Endothelial cell of umbilical vein (primary cell): ENCODE measurements around the gene FRY. TPM values are rescaled to one million over a fixed set of nuclear protein-coding genes. Genes with fewer than 3 reads are reported as not detected.

Experiments
- BruUV-seq: library from RNA; stranded (reverse); fragments of 400-500 nt; replicated peaks from 2 replicates; lab custom pipeline; 2021; lab: Mats Ljungman, UMichigan
- CTCF ChIA-PET: fragments of 300-600, 350-600 bp; sonication (Branson Sonifier 250); formaldehyde crosslinking; loops from one replicate; lab custom pipeline; 2021; ENCODE audit warnings: antibody characterized with exemption, inconsistent platforms; lab: Charles Lee
- POLR2A ChIA-PET: fragments of 300-600, 350-600 bp; sonication (Branson Sonifier 250); formaldehyde crosslinking; loops from one replicate; lab custom pipeline; 2021; ENCODE audit warnings: antibody characterized with exemption, inconsistent platforms; lab: Charles Lee
- DNase-seq: peaks from one replicate; pipeline ENCODE4 v3.0.0-alpha.2; 2011; ENCODE audit warnings: low read depth, low spot score
- FAIRE-seq: peaks from 2 replicates; lab custom pipeline; 2011; peaks lifted over from hg19 to GRCh38; lab: Jason Lieb, UNC
- H2AFZ ChIP-seq: 2 replicates; pipeline ENCODE4 v1.6.0; 2012; ENCODE audit warnings: low read depth, low read length, control low read depth, inconsistent platforms
- H3K27ac ChIP-seq: 2 replicates; pipeline ENCODE4 v1.5.1; 2011; ENCODE audit warnings: low read depth, mild to moderate bottlenecking, control low read depth, low read length, moderate library complexity; ENCODE audit not compliant: insufficient read depth
- H3K27me3 ChIP-seq, 2 experiments: 2 replicates each; pipeline versions ENCODE4 v1.6.0 to v1.6.1; 2011; ENCODE audit warnings: low read length in 2 of 2, mixed read lengths in 1 of 2; ENCODE audit not compliant: control insufficient read depth in 2 of 2, insufficient read depth in 2 of 2
- H3K36me3 ChIP-seq, 2 experiments: 2 replicates in 1 of 2; 3 replicates in 1 of 2; pipeline ENCODE4 v1.5.1; 2011; ENCODE audit warnings: low read length in 2 of 2, mild to moderate bottlenecking in 1 of 2, moderate library complexity in 1 of 2; ENCODE audit not compliant: control insufficient read depth in 2 of 2, insufficient read depth in 2 of 2; ENCODE audit errors: extremely low read depth in 1 of 2
- H3K4me1 ChIP-seq: 3 replicates; pipeline ENCODE4 v1.5.1; 2011; ENCODE audit warnings: mild to moderate bottlenecking, low read length; ENCODE audit not compliant: control insufficient read depth, insufficient read depth; ENCODE audit errors: extremely low read depth
- H3K4me2 ChIP-seq: 2 replicates; pipeline ENCODE4 v1.6.1; 2011; ENCODE audit warnings: low read length, control low read depth, mixed read lengths; ENCODE audit not compliant: insufficient read depth
- H3K4me3 ChIP-seq, 3 experiments: fragments of 200-600 bp in 1 of 3; sonication (generic), shearing (Covaris generic) in 1 of 3; replicated peaks in 1 of 3; 2 replicates each; pipeline ENCODE4 v1.5.1; 2011 to 2016; ENCODE audit warnings: control low read depth in 3 of 3, low read length in 3 of 3, mild to moderate bottlenecking in 2 of 3, inconsistent platforms in 1 of 3, low read depth in 1 of 3, moderate library complexity in 1 of 3; ENCODE audit not compliant: insufficient read depth in 1 of 3
- H3K79me2 ChIP-seq: 2 replicates; pipeline ENCODE4 v1.6.0; 2012; ENCODE audit warnings: low read length, inconsistent platforms; ENCODE audit not compliant: control insufficient read depth, insufficient read depth
- H3K9ac ChIP-seq: replicated peaks from 2 replicates; pipeline ENCODE3; 2011; ENCODE audit warnings: low read length, control low read depth; ENCODE audit not compliant: insufficient read depth; ENCODE audit errors: extremely low read depth
- H3K9me1 ChIP-seq: replicated peaks from 3 replicates; pipeline ENCODE4 v1.6.0; 2011; ENCODE audit warnings: mild to moderate bottlenecking, low read length; ENCODE audit not compliant: control insufficient read depth, insufficient read depth; ENCODE audit errors: extremely low read depth
- H3K9me3 ChIP-seq: replicated peaks from 2 replicates; pipeline ENCODE4 v1.5.1; 2012; ENCODE audit warnings: low read length, inconsistent platforms; ENCODE audit not compliant: control insufficient read depth, insufficient read depth
- H4K20me1 ChIP-seq: replicated peaks from 2 replicates; pipeline ENCODE3; 2011; ENCODE audit warnings: mild to moderate bottlenecking, low read length; ENCODE audit not compliant: control insufficient read depth, insufficient read depth; ENCODE audit errors: extremely low read depth
- CTCF ChIP-seq, 2 donors: IDR thresholded peaks; 1 replicate in 1 of 2; 2 replicates in 1 of 2; pipeline ENCODE4 v1.5.1; 2011; ENCODE audit warnings: low read length in 2 of 2, mild to moderate bottlenecking in 2 of 2, moderate library complexity in 2 of 2, control low read depth in 1 of 2, inconsistent platforms in 1 of 2, low read depth in 1 of 2; ENCODE audit not compliant: insufficient read depth in 1 of 2; ENCODE audit errors: extremely low read depth in 1 of 2
- EZH2 ChIP-seq: IDR thresholded peaks from 2 replicates; pipeline ENCODE4 v1.6.1; 2012; ENCODE audit warnings: borderline replicate concordance, low read depth, mild to moderate bottlenecking, moderate library complexity, low read length, inconsistent platforms; ENCODE audit not compliant: severe bottlenecking
- FOS ChIP-seq: IDR thresholded peaks from 2 replicates; pipeline ENCODE4 v1.6.1; 2011; ENCODE audit warnings: mild to moderate bottlenecking, low read length, moderate library complexity, borderline replicate concordance; ENCODE audit not compliant: insufficient read depth
- GATA2 ChIP-seq: IDR thresholded peaks from 2 replicates; pipeline ENCODE4 v1.7.0; 2011; ENCODE audit warnings: low read depth, mild to moderate bottlenecking, moderate library complexity, mixed read lengths, low read length; ENCODE audit not compliant: insufficient read length, insufficient read depth
- JUN ChIP-seq: IDR thresholded peaks from 2 replicates; pipeline ENCODE4 v1.6.1; 2011; ENCODE audit warnings: borderline replicate concordance, low read depth; ENCODE audit not compliant: insufficient read length, insufficient read depth
- MYC ChIP-seq: IDR thresholded peaks from one replicate; pipeline ENCODE4 v1.6.1; 2011; ENCODE audit warnings: mild to moderate bottlenecking, low read depth, low read length
- POLR2A ChIP-seq: IDR thresholded peaks from 2 replicates; pipeline ENCODE4 v1.6.1; 2012; ENCODE audit warnings: low read depth, mild to moderate bottlenecking, control low read depth, low read length
- POLR2AphosphoS5 ChIP-seq: IDR thresholded peaks from 2 replicates; pipeline ENCODE4 v1.6.1; 2012; ENCODE audit warnings: low read depth, mild to moderate bottlenecking, control low read depth, low read length, moderate library complexity; ENCODE audit not compliant: insufficient read depth
- dilution Hi-C: fragments of 300-500 bp; cut with MboI; formaldehyde crosslinking; loops from one replicate; pipeline ENCODE4 v1.15.0; 2019; ENCODE audit warnings: low sequenced_read_pairs; ENCODE audit not compliant: extremely low pct_ligation_motif_present
- intact Hi-C: fragments of 100-400 bp; cut with micrococcal nuclease; formaldehyde crosslinking; loops from one replicate; pipeline ENCODE4 v1.10.0; 2022
- polyA plus RNA-seq, 4 experiments: library from polyadenylated mRNA; depleted of rRNA in 3 of 4; stranded (reverse) in 3 of 4; unstranded in 1 of 4; fragments of >200 nt; gene quantifications; 2 replicates each; pipeline versions ENCODE4 v1.2.1 to v1.2.3, GENCODE V29; 2011 to 2012; ENCODE audit warnings: missing spikeins in 1 of 4
- total RNA-seq: library from RNA; stranded (reverse); gene quantifications from 2 replicates; pipeline ENCODE4 v1.2.3, GENCODE V29; 2021
- TF ChIP-seq, protein P1 (sequence below): IDR thresholded peaks from 2 replicates; pipeline ENCODE4 v1.6.1; 2011; ENCODE audit not compliant: insufficient read depth, insufficient read length

Gene FRY
- total and polyA plus RNA-seq, 2 donors (not counting 3 experiments of a cell fraction or from before 2014, with no cell fraction given): 57.3 to 75.8 TPM

- CTCF ChIA-PET: interaction anchor here (0.8 kb wide), 1 partner anchor 77 kb away, joined by 3 read pairs; no protein-coding TSS in a partner anchor
Measured at GRCh38 chr13:32323912-32324311, 292.3 kb downstream of the FRY start.

GRCh38 chr13:32330441-32330840, 298.9 kb downstream of the FRY start:
- Histone ChIP-seq H3K79me2 (peaks cover 3% of the 10 kb centered on the region), H3K27ac (no peak overlapping the region), H3K9me1 (no peaks in the 10 kb centered on the region), H3K4me3 (no peak overlapping the region), H3K36me3 (peaks cover 0 to 8% of the 10 kb centered on the region in 2 experiments), H3K4me2 (no peak overlapping the region), H3K4me1 (no peaks in the 10 kb centered on the region), H2AFZ (no peak overlapping the region), H3K27me3 (no peaks in the 10 kb centered on the region), H3K9ac (no peak overlapping the region), H4K20me1 (no peaks in the 10 kb centered on the region), H3K9me3 (no peaks in the 10 kb centered on the region)
- BruUV-seq: no TSS peak
- FAIRE-seq: no peak
- dilution Hi-C loops: no loop called here
- POLR2A ChIA-PET: no interaction called here
- no peak for DNase-seq
- intact Hi-C loops: no loop called here
- no peak for TF ChIP-seq GATA2
- TF ChIP-seq EZH2: no peak
- no peak for TF ChIP-seq CTCF (IDR thresholded peaks at IDR 0.05; ENCODE audit: extremely low read depth in 1 of 2, insufficient read depth in 1 of 2, low read depth in 1 of 2, low read length in 2 of 2)
- TF ChIP-seq FOS: no peak
- TF ChIP-seq POLR2AphosphoS5: no peak
- TF ChIP-seq, protein P1, sequence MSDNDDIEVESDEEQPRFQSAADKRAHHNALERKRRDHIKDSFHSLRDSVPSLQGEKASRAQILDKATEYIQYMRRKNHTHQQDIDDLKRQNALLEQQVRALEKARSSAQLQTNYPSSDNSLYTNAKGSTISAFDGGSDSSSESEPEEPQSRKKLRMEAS: no peak
- TF ChIP-seq JUN: no peak
- no peak for TF ChIP-seq POLR2A
- TF ChIP-seq MYC: no peak
- CTCF ChIA-PET: no interaction called here

More at GRCh38 chr13:32323912-32324311, 292.3 kb downstream of the FRY start:
- FAIRE-seq: no peak
- H3K36me3 ChIP-seq: peaks cover 0 to 5% of the 10 kb centered on the region in 2 experiments
- no peaks in the 10 kb centered on the region for H3K27me3 ChIP-seq
- H3K27ac ChIP-seq: peak overlapping the region; percentile 21
- H3K79me2 ChIP-seq: no peaks in the 10 kb centered on the region
- no peak overlapping the region for H3K4me3 ChIP-seq
- H3K9ac ChIP-seq: no peak overlapping the region
- peak; percentile 47 for TF ChIP-seq JUN
- no peak for TF ChIP-seq CTCF (IDR thresholded peaks at IDR 0.05; ENCODE audit: extremely low read depth in 1 of 2, insufficient read depth in 1 of 2, low read depth in 1 of 2, low read length in 2 of 2)
- DNase-seq: peak; percentile 43
- BruUV-seq: no TSS peak
- no peaks in the 10 kb centered on the region for H4K20me1 ChIP-seq
- H3K9me1 ChIP-seq: no peaks in the 10 kb centered on the region
- POLR2A ChIA-PET: no interaction called here
- intact Hi-C loops: no loop called here
- no peak overlapping the region for H3K4me2 ChIP-seq
- no peaks in the 10 kb centered on the region for H3K9me3 ChIP-seq
- dilution Hi-C loops: no loop called here
- no peak overlapping the region for H2AFZ ChIP-seq
- no peaks in the 10 kb centered on the region for H3K4me1 ChIP-seq
